ENCODE measurements around the gene SNRPB2.

- TF ChIP-seq POLR2AphosphoS5 (IDR thresholded peaks at IDR 0.05; ENCODE audit: insufficient read depth, low read depth, low read length) = no peak
- TF ChIP-seq FOS (IDR thresholded peaks at IDR 0.05; ENCODE audit: borderline replicate concordance, insufficient read depth, low read length) = no peak
- no peak for TF ChIP-seq CTCF (IDR thresholded peaks at IDR 0.05; ENCODE audit: extremely low read depth in 1 of 2, insufficient read depth in 1 of 2, low read depth in 1 of 2, low read length in 2 of 2)
- TF ChIP-seq POLR2A (IDR thresholded peaks at IDR 0.05; ENCODE audit: low read depth, low read length) = no peak
- TF ChIP-seq JUN (IDR thresholded peaks at IDR 0.05; ENCODE audit: borderline replicate concordance, insufficient read depth, insufficient read length, low read depth) = no peak
- no peak for TF ChIP-seq EZH2 (IDR thresholded peaks at IDR 0.05; ENCODE audit: borderline replicate concordance, low read depth, low read length, severe bottlenecking)
- no peak for TF ChIP-seq GATA2 (IDR thresholded peaks at IDR 0.05; ENCODE audit: insufficient read depth, insufficient read length, low read depth, low read length)
- TF ChIP-seq MAX (IDR thresholded peaks at IDR 0.05; ENCODE audit: insufficient read depth, insufficient read length) = no peak
Measured at GRCh38 chr20:16759181-16759563, 29.3 kb downstream of the SNRPB2 start.
